Activated T-cell treated with anti-CD3 and anti-CD28 coated beads for 1 hour (primary cell): ENCODE measurements around the gene NRP2.

ENCODE experiments used
- DNase-seq: peaks from one replicate; pipeline ENCODE4 v3.0.0-alpha.2; 2020; ENCODE audit warnings: low read depth

NRP2 gene

GRCh38 chr2:205754924-205755321 is 72.6 kb downstream of the NRP2 start:
- no peak for DNase-seq

GRCh38 chr2:205755923-205756322 is 73.6 kb downstream of the NRP2 start:
- DNase-seq: no peak

GRCh38 chr2:205757271-205757670 is 75.0 kb downstream of the NRP2 start:
- no peak for DNase-seq

GRCh38 chr2:205758051-205758450 is 75.8 kb downstream of the NRP2 start:
- no peak for DNase-seq

GRCh38 chr2:205758500-205758899 is 76.2 kb downstream of the NRP2 start:
- no peak for DNase-seq

GRCh38 chr2:205759257-205759656 is 77.0 kb downstream of the NRP2 start:
- DNase-seq: no peak

GRCh38 chr2:205759732-205760131 is 77.4 kb downstream of the NRP2 start:
- DNase-seq: no peak

GRCh38 chr2:205760157-205760556 is 77.9 kb downstream of the NRP2 start:
- no peak for DNase-seq

GRCh38 chr2:205761421-205761820 is 79.1 kb downstream of the NRP2 start:
- DNase-seq: no peak

GRCh38 chr2:205762881-205763280 is 80.6 kb downstream of the NRP2 start:
- DNase-seq: no peak

GRCh38 chr2:205763708-205764211 is 81.5 kb downstream of the NRP2 start:
- no peak for DNase-seq

GRCh38 chr2:205764270-205764746 is 82.0 kb downstream of the NRP2 start:
- no peak for DNase-seq

GRCh38 chr2:205765151-205765550 is 82.8 kb downstream of the NRP2 start:
- DNase-seq: no peak

- peak; percentile 43 for DNase-seq
These were observed 84.6 kb downstream of the NRP2 start for GRCh38 chr2:205766779-205767359.

- DNase-seq: no peak
These were observed 85.3 kb downstream of the NRP2 start for GRCh38 chr2:205767617-205768016.

- DNase-seq: no peak
These were observed 86.0 kb downstream of the NRP2 start for GRCh38 chr2:205768341-205768740.

- DNase-seq: no peak
These were observed 86.7 kb downstream of the NRP2 start for GRCh38 chr2:205768815-205769494.

- DNase-seq: no peak
These were observed 87.2 kb downstream of the NRP2 start for GRCh38 chr2:205769495-205769850.

- no peak for DNase-seq
These were observed 87.6 kb downstream of the NRP2 start for GRCh38 chr2:205769879-205770278.

- no peak for DNase-seq
These were observed 88.3 kb downstream of the NRP2 start for GRCh38 chr2:205770577-205770976.

- no peak for DNase-seq
These were observed 88.7 kb downstream of the NRP2 start for GRCh38 chr2:205771031-205771430.

- DNase-seq: no peak
These were observed 89.4 kb downstream of the NRP2 start for GRCh38 chr2:205771666-205772065.

GRCh38 chr2:205772983-205773382 is 90.7 kb downstream of the NRP2 start:
- DNase-seq: no peak

- no peak for DNase-seq
These were observed 91.7 kb downstream of the NRP2 start for GRCh38 chr2:205773989-205774388.
